ENCODE results near the gene NBAS. TPM values are rescaled to one million over a fixed set of nuclear protein-coding genes. Genes with fewer than 3 reads are reported as not detected.

NBAS gene
- total RNA-seq, 1 experiment from 2014 or later: 36.3 TPM

DNA sequence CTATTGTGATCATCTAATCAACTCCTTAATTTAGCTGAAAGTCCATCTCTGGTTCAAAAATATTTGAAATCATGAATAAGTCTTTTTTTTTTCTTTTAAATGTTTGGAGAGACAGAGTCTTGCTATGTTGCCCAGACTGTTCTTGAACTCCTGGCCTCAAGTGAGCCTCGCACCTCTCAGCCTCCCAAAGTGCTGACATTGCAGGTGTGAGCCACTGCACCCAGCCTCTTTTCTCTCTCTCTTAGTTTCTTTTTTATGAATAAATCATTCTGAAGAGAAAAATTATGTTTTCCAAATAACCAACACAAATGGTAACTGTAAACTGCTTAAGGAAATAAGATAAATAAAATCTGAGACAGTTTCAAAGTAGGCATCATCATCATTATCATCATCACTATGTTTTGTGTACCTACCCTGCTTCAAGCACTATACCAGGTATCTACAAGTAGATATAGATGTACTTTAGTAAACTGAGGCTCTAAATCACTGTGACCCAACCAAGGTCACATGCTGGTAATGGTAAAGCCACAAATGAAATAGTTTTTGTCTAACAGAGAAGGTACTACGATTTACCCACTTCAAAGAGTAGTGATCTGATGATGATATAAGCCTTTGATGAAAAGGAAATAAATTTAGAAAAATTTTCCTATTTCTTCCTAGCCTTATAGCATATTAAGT lies 5.0 kb upstream of the NBAS start:
- H3K4me3 ChIP-seq (ENCODE audit: low read depth in 2 of 2, low read length in 2 of 2): no peak overlapping the region
- H3K9me3 ChIP-seq (ENCODE audit: control insufficient read depth, insufficient read depth, low read depth, low read length): no peaks in the 10 kb centered on the region
- H3K4me1 ChIP-seq (ENCODE audit: control insufficient read depth, insufficient read depth, low read length): peaks cover 3% of the 10 kb centered on the region
- DNase-seq (ENCODE audit: low read depth, low spot score) (no peak), ATAC-seq (no peak)
- TF ChIP-seq, protein P1, sequence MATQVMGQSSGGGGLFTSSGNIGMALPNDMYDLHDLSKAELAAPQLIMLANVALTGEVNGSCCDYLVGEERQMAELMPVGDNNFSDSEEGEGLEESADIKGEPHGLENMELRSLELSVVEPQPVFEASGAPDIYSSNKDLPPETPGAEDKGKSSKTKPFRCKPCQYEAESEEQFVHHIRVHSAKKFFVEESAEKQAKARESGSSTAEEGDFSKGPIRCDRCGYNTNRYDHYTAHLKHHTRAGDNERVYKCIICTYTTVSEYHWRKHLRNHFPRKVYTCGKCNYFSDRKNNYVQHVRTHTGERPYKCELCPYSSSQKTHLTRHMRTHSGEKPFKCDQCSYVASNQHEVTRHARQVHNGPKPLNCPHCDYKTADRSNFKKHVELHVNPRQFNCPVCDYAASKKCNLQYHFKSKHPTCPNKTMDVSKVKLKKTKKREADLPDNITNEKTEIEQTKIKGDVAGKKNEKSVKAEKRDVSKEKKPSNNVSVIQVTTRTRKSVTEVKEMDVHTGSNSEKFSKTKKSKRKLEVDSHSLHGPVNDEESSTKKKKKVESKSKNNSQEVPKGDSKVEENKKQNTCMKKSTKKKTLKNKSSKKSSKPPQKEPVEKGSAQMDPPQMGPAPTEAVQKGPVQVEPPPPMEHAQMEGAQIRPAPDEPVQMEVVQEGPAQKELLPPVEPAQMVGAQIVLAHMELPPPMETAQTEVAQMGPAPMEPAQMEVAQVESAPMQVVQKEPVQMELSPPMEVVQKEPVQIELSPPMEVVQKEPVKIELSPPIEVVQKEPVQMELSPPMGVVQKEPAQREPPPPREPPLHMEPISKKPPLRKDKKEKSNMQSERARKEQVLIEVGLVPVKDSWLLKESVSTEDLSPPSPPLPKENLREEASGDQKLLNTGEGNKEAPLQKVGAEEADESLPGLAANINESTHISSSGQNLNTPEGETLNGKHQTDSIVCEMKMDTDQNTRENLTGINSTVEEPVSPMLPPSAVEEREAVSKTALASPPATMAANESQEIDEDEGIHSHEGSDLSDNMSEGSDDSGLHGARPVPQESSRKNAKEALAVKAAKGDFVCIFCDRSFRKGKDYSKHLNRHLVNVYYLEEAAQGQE (IDR thresholded peaks at IDR 0.05; ENCODE audit: insufficient read depth in 1 of 2, low read depth in 2 of 2, low read length in 1 of 2): no peak
- TF ChIP-seq TCF7L2 (IDR thresholded peaks at IDR 0.05; ENCODE audit: low read depth, low read length): no peak
- TF ChIP-seq POLR2AphosphoS5 (IDR thresholded peaks at IDR 0.05; ENCODE audit: low read depth, low read length): no peak
- TF ChIP-seq, protein P2, sequence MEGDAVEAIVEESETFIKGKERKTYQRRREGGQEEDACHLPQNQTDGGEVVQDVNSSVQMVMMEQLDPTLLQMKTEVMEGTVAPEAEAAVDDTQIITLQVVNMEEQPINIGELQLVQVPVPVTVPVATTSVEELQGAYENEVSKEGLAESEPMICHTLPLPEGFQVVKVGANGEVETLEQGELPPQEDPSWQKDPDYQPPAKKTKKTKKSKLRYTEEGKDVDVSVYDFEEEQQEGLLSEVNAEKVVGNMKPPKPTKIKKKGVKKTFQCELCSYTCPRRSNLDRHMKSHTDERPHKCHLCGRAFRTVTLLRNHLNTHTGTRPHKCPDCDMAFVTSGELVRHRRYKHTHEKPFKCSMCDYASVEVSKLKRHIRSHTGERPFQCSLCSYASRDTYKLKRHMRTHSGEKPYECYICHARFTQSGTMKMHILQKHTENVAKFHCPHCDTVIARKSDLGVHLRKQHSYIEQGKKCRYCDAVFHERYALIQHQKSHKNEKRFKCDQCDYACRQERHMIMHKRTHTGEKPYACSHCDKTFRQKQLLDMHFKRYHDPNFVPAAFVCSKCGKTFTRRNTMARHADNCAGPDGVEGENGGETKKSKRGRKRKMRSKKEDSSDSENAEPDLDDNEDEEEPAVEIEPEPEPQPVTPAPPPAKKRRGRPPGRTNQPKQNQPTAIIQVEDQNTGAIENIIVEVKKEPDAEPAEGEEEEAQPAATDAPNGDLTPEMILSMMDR (IDR thresholded peaks at IDR 0.05): no peak
- TF ChIP-seq SIN3A (IDR thresholded peaks at IDR 0.05; ENCODE audit: borderline replicate concordance, insufficient read depth, low read depth, low read length): no peak
- H3K36me3 ChIP-seq (ENCODE audit: control insufficient read depth, insufficient read depth, low read length): no peaks in the 10 kb centered on the region
- POLR2A ChIA-PET: no interaction called here
- CTCF ChIA-PET: interaction anchor here (0.6 to 1.7 kb wide), 2 partner anchors 11 to 327 kb away, joined by 4 to 5 read pairs; no protein-coding TSS in a partner anchor
- no peaks in the 10 kb centered on the region for H3K27me3 ChIP-seq (ENCODE audit: control insufficient read depth, insufficient read depth, low read length)
- BruUV-seq (replicated peaks): no TSS peak
- intact Hi-C loops (cut with micrococcal nuclease; ENCODE audit: unreplicated experiment) (no loop called here), in situ Hi-C loops (cut with HindIII; ENCODE audit: low pct_unique_long_range_greater_than_20kb, low sequenced_read_pairs) (no loop called here)
- no peak overlapping the region for H3K27ac ChIP-seq (ENCODE audit: low read length)

DNA sequence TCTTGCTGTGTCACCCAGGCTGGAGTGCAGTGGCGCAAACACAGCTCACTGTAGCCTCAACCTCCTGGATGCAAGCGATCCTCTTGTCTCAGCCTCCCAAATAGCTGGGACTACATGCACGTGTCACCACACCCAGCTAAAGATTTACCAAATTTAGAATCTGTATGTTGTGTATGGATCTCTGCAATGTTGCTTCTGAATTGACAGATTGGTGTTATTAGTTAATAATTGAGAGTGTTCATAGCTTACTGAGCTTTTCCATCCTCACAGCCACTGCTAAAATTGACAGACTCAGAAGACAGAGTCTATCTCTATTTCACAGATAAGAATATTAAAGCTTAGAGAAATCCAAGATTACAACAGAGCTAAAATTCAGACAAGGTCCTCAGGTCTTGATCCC lies 4.3 kb upstream of the NBAS start:
- no TSS peak for BruUV-seq (replicated peaks)
- ChIA-PET CTCF (interaction anchor here (0.6 kb wide), 1 partner anchor 326 kb away, joined by 4 read pairs; no protein-coding TSS in a partner anchor), POLR2A (no interaction called here)
- Histone ChIP-seq H3K4me3 (ENCODE audit: low read depth in 2 of 2, low read length in 2 of 2) (no peak overlapping the region), H3K4me1 (ENCODE audit: control insufficient read depth, insufficient read depth, low read length) (peaks cover 3% of the 10 kb centered on the region), H3K27me3 (ENCODE audit: control insufficient read depth, insufficient read depth, low read length) (no peaks in the 10 kb centered on the region), H3K36me3 (ENCODE audit: control insufficient read depth, insufficient read depth, low read length) (no peaks in the 10 kb centered on the region; the same call in 1 of the 2 replicates), H3K27ac (ENCODE audit: low read length) (no peak overlapping the region), H3K9me3 (ENCODE audit: control insufficient read depth, insufficient read depth, low read depth, low read length) (no peaks in the 10 kb centered on the region)
- no peak for ATAC-seq
- no peak for DNase-seq (ENCODE audit: low read depth, low spot score)
- no peak for TF ChIP-seq SIN3A (IDR thresholded peaks at IDR 0.05; ENCODE audit: borderline replicate concordance, insufficient read depth, low read depth, low read length)
- no peak for TF ChIP-seq POLR2AphosphoS5 (IDR thresholded peaks at IDR 0.05; ENCODE audit: low read depth, low read length)
- TF ChIP-seq, protein P1 (IDR thresholded peaks at IDR 0.05; ENCODE audit: insufficient read depth in 1 of 2, low read depth in 2 of 2, low read length in 1 of 2): no peak
- TF ChIP-seq TCF7L2 (IDR thresholded peaks at IDR 0.05; ENCODE audit: low read depth, low read length): no peak
- TF ChIP-seq, protein P2 (IDR thresholded peaks at IDR 0.05): no peak
- in situ Hi-C loops (cut with HindIII; ENCODE audit: low pct_unique_long_range_greater_than_20kb, low sequenced_read_pairs) (no loop called here), intact Hi-C loops (cut with micrococcal nuclease; ENCODE audit: unreplicated experiment) (no loop called here)

All from Panc1 (cell line).